ENCODE data around the gene TECPR2. TPM values are rescaled to one million over a fixed set of nuclear protein-coding genes. Genes with fewer than 3 reads are reported as not detected.

TECPR2 gene
- total RNA-seq, 1 donor from 2014 or later, result 6.4 TPM

- peaks cover 1% of the 10 kb centered on the region for H3K36me3 Mint-ChIP-seq (ENCODE audit: low read depth)
- peaks cover 13% of the 10 kb centered on the region for H3K4me1 Mint-ChIP-seq
- H3K4me3 Mint-ChIP-seq, result no peak overlapping the region
- DNase-seq, result no peak
- intact Hi-C loops (cut with micrococcal nuclease), result no loop called here
- H3K27me3 Mint-ChIP-seq, result no peaks in the 10 kb centered on the region
- H3K9me3 Mint-ChIP-seq, result no peaks in the 10 kb centered on the region
- no peak overlapping the region for H3K27ac Mint-ChIP-seq
Measured at GRCh38 chr14:102507081-102507856, 144.5 kb downstream of the TECPR2 start.

DNA sequence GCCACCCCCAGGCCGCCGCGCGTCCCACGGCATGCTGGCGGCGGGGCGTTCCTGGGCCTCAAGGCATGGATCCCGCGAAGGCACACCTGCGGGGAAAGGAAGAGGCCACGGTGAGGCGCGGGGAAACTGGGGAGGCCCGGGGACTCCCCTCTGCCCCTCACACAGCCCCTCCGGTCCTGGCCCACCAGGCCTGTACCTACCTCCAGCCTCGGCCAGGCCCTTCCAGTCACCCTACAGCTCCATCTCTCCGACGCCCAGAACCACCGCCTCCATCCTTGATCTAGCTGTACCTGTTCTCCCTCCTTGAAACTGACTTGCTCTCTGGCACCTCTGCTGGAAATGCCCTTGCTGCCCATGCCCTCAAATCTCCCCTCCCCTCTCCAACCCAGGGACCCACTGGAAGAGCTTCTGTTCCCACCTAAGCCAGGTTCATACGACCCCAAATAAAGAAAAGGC lies 145.1 kb downstream of the TECPR2 start:
- intact Hi-C loops (cut with micrococcal nuclease), result no loop called here

DNA sequence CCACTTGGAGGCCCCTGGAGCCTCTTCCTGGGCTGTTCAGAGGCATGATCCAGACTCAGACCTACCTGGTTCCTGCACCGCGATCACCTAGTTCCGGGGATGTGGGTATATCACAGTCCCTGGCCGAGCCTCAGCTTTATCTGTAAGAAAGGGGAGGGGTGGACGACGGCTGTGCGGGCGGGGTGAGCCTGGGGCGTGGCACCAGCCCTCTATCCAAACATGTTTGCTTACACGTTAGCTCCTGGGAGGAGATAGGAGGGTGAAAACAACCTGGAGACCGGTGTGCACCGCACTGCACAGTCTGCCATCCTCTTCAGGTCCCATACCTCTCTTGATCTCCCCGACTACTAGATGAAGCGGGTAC lies 145.7 kb downstream of the TECPR2 start:
- intact Hi-C loops (cut with micrococcal nuclease), result no loop called here
- Mint-ChIP-seq H3K27ac (peak overlapping the region; percentile 67), H3K4me1 (peaks cover 13% of the 10 kb centered on the region), H3K27me3 (no peaks in the 10 kb centered on the region), H3K9me3 (no peaks in the 10 kb centered on the region), H3K4me3 (peak overlapping the region; percentile 75), H3K36me3 (ENCODE audit: low read depth) (peaks cover 1% of the 10 kb centered on the region)
- DNase-seq, result no peak

More for the DNA sequence above, 145.1 kb downstream of the TECPR2 start:
- H3K4me3 Mint-ChIP-seq, result peak overlapping the region; percentile 75
- no peaks in the 10 kb centered on the region for H3K27me3 Mint-ChIP-seq
- H3K4me1 Mint-ChIP-seq, result peaks cover 13% of the 10 kb centered on the region
- peaks cover 1% of the 10 kb centered on the region for H3K36me3 Mint-ChIP-seq (ENCODE audit: low read depth)
- DNase-seq, result no peak
- no peaks in the 10 kb centered on the region for H3K9me3 Mint-ChIP-seq
- no peak overlapping the region for H3K27ac Mint-ChIP-seq

GRCh38 chr14:102508774-102509745 lies 146.3 kb downstream of the TECPR2 start:
- peaks cover 1% of the 10 kb centered on the region for H3K36me3 Mint-ChIP-seq (ENCODE audit: low read depth)
- no peaks in the 10 kb centered on the region for H3K9me3 Mint-ChIP-seq

GRCh38 chr14:102509746-102510615 lies 147.2 kb downstream of the TECPR2 start, which contains the start of gene ANKRD9:
ANKRD9 (minus strand) TSS chr14:102509776; CDS start chr14:102507889, 1,887 bp downstream.
- intact Hi-C loops (cut with micrococcal nuclease), result no loop called here
- H3K27me3 Mint-ChIP-seq, result no peaks in the 10 kb centered on the region
- H3K4me1 Mint-ChIP-seq, result peaks cover 13% of the 10 kb centered on the region
- H3K4me3 Mint-ChIP-seq, result peak within 1 kb of the TSS; percentile 86
- H3K9me3 Mint-ChIP-seq, result no peaks in the 10 kb centered on the region
- peak; percentile 97 for DNase-seq
- peaks cover 1% of the 10 kb centered on the region for H3K36me3 Mint-ChIP-seq (ENCODE audit: low read depth)
- H3K27ac Mint-ChIP-seq, result peak within 1 kb of the TSS; percentile 80

More at GRCh38 chr14:102508774-102509745, 146.3 kb downstream of the TECPR2 start:
- peak; percentile 80 for DNase-seq
- Mint-ChIP-seq H3K27ac (peak overlapping the region; percentile 67), H3K4me3 (peak overlapping the region; percentile 75), H3K4me1 (peaks cover 13% of the 10 kb centered on the region), H3K27me3 (no peaks in the 10 kb centered on the region)
- intact Hi-C loops (cut with micrococcal nuclease), result no loop called here

GRCh38 chr14:102510616-102511520 lies 148.1 kb downstream of the TECPR2 start:
- Mint-ChIP-seq H3K4me1 (peaks cover 13% of the 10 kb centered on the region), H3K36me3 (ENCODE audit: low read depth) (peaks cover 1% of the 10 kb centered on the region), H3K9me3 (no peaks in the 10 kb centered on the region), H3K27ac (peak overlapping the region; percentile 80), H3K27me3 (no peaks in the 10 kb centered on the region), H3K4me3 (peak overlapping the region; percentile 86)
- peak; percentile 81 for DNase-seq
- intact Hi-C loops (cut with micrococcal nuclease), result no loop called here

- Mint-ChIP-seq H3K27me3 (no peaks in the 10 kb centered on the region), H3K4me1 (peaks cover 15% of the 10 kb centered on the region), H3K4me3 (peak overlapping the region; percentile 23), H3K36me3 (ENCODE audit: low read depth) (peaks cover 1% of the 10 kb centered on the region), H3K9me3 (no peaks in the 10 kb centered on the region), H3K27ac (no peak overlapping the region)
- intact Hi-C loops (cut with micrococcal nuclease), result no loop called here
- DNase-seq, result no peak
Measured at GRCh38 chr14:102511538-102511937, 148.8 kb downstream of the TECPR2 start.

DNA sequence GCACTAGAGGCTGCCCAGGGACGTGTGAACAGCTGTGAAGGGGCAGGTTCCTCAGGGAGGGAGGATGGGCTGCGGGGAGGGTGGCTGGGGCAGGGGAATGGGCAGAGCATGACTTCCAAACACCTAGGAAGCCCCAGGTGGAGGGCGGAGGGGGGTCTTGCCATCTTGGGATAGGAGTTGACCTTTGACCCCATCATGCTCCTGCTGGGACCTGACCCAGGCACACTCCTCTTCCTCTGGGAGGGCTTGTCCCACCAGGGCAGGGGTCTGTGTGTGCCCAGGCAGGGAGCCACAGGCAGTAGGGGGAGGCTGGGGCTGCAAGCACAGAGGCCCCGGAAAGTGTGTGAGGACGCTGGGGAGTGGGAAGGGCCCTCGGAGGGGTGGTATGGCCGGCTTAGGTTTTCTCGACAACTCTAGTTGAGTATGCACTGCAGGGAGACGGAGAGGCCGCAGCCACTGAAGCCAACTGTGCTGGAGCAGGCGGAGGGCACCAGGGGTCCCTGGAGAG lies 150.1 kb downstream of the TECPR2 start:
- H3K27me3 Mint-ChIP-seq, result peaks cover 2% of the 10 kb centered on the region
- H3K4me1 Mint-ChIP-seq, result peaks cover 17% of the 10 kb centered on the region
- no peaks in the 10 kb centered on the region for H3K9me3 Mint-ChIP-seq
- no peak overlapping the region for H3K4me3 Mint-ChIP-seq
- DNase-seq, result no peak
- no peak overlapping the region for H3K27ac Mint-ChIP-seq
- H3K36me3 Mint-ChIP-seq (ENCODE audit: low read depth), result no peaks in the 10 kb centered on the region
- intact Hi-C loops (cut with micrococcal nuclease), result no loop called here

DNA sequence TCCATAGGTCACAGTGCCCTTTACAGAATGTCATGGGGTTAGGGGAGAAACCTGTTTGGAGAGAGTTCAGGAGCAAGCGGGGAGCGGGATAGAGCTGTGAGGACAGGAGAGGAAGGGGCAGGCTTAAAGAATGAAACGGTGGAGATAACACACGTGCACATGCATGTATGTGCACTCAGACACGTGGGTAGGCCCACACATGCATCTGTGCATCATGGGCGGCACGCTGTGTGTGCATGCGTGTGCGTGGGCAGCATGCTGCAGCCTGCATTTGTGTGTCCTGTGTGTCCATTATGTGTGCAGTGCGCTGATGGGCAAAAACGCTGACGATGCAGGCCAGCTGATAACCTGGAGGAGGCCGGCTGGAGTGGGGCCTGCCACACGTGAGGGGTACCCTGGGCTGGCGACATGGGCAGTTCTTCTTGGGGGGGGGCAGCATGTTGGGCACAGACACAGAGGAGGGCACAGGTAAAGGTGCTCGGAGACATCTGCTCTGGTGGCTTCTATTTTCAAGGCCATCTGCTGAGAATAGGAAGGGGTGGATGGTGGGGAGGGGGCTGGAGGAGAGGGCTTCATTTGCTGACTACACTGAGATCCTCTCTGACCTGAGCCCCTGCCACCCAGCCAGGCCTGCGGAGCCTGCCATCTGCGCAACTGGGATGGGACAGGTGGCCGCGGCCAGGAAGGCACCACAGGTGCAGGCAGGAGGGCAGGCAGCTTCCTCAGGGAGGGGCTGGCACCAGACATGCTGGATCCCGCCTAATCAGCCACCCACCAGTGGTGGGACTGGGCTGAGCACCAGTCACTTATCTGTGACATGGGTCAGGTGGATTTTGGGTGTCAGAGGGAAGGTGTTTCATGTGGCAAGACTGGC lies 151.4 kb downstream of the TECPR2 start:
- H3K27ac Mint-ChIP-seq, result no peak overlapping the region
- DNase-seq, result no peak
- intact Hi-C loops (cut with micrococcal nuclease), result no loop called here
- peaks cover 10% of the 10 kb centered on the region for H3K4me1 Mint-ChIP-seq
- H3K4me3 Mint-ChIP-seq, result no peak overlapping the region
- no peaks in the 10 kb centered on the region for H3K9me3 Mint-ChIP-seq
- H3K27me3 Mint-ChIP-seq, result peaks cover 10% of the 10 kb centered on the region
- no peaks in the 10 kb centered on the region for H3K36me3 Mint-ChIP-seq (ENCODE audit: low read depth)

- Mint-ChIP-seq H3K27me3 (peaks cover 10% of the 10 kb centered on the region), H3K4me1 (peaks cover 10% of the 10 kb centered on the region), H3K9me3 (no peaks in the 10 kb centered on the region), H3K36me3 (ENCODE audit: low read depth) (no peaks in the 10 kb centered on the region), H3K4me3 (no peak overlapping the region), H3K27ac (no peak overlapping the region)
- intact Hi-C loops (cut with micrococcal nuclease), result loop anchor here (5.0 kb wide), 2 partner anchors 428 to 553 kb away; partner anchors contain the start of genes DYNC1H1 and HSP90AA1
- DNase-seq, result no peak
Measured at GRCh38 chr14:102514987-102515733, 152.4 kb downstream of the TECPR2 start.

All from activated CD4-positive, alpha-beta T cell treated with anti-CD3 and anti-CD28 coated beads, Interleukin-2, amount 10 ng/mL, durations not matched to agents 24 days and 14 days (primary cell).